Subcutaneous abdominal adipose tissue (tissue), 5 donors: Measurements from ENCODE around the gene PLA2G2C.

Experiments used
- H3K27ac ChIP-seq: one replicate; pipeline ENCODE4 v1.7.0; 2013; ENCODE audit warnings: low read depth, mild to moderate bottlenecking, inconsistent platforms, low read length, moderate library complexity
- H3K27me3 ChIP-seq, 5 donors: one replicate each; pipeline ENCODE4 v1.7.0; 2013; ENCODE audit warnings: low read length in 5 of 5, inconsistent platforms in 1 of 5; ENCODE audit not compliant: control insufficient read depth in 5 of 5, insufficient read depth in 4 of 5
- H3K36me3 ChIP-seq, 5 donors: one replicate each; pipeline ENCODE4 v1.7.0; 2013; ENCODE audit warnings: low read length in 5 of 5; ENCODE audit not compliant: control insufficient read depth in 5 of 5, insufficient read depth in 5 of 5
- H3K4me1 ChIP-seq, 5 donors: one replicate each; pipeline ENCODE4 v1.7.0; 2013; ENCODE audit warnings: low read length in 5 of 5, mild to moderate bottlenecking in 3 of 5, moderate library complexity in 1 of 5; ENCODE audit not compliant: control insufficient read depth in 5 of 5, insufficient read depth in 5 of 5
- H3K4me3 ChIP-seq, 5 donors: one replicate each; pipeline ENCODE4 v1.7.0; 2013; ENCODE audit warnings: low read length in 5 of 5, low read depth in 1 of 5
- H3K9ac ChIP-seq, 5 donors: one replicate each; pipeline ENCODE4 v1.7.0; 2013; ENCODE audit warnings: low read length in 5 of 5, mild to moderate bottlenecking in 4 of 5, moderate library complexity in 3 of 5
- H3K9me3 ChIP-seq, 5 donors: one replicate each; pipeline ENCODE4 v1.7.0; 2013; ENCODE audit warnings: low read length in 5 of 5; ENCODE audit not compliant: control insufficient read depth in 5 of 5
- donor health status: healthy.
- donor health status: healthy.
- donor health status: healthy.
- donor health status: healthy.
- donor health status: healthy.

PLA2G2C gene

DNA sequence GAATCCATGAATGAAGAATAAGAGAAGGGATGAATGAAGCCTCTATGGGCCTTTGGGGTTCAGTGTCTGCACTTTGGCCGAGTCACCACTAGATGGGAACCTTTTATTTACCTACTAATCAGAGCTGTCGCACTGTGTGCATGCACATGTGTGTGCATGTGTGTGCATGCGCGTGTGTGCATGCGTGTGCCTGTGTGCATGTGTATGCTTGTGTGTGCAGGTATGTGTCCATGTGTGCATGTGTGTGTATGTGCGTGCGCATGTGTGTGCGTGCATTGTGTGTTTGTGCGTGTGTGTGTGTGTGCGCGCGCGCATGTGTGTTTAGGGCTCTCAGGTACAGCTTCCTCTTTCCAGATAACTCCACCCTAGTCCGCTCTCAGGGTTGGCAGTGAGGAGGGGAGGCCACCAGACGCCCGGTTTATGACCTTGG, 20.8 kb downstream of the PLA2G2C start:
- Histone ChIP-seq H3K4me1 (peaks cover 1 to 40% (median 9%) of the 10 kb centered on the region in 5 donors), H3K4me3 (no peak overlapping the region), H3K9ac (no peak overlapping the region), H3K9me3 (peaks cover 1 to 25% (median 18%) of the 10 kb centered on the region in 5 donors), H3K27me3 (peaks cover 0 to 15% (median 13%) of the 10 kb centered on the region in 5 donors), H3K36me3 (no peaks in the 10 kb centered on the region), H3K27ac (no peak overlapping the region)

GRCh38 chr1:20164694-20165202, 21.6 kb downstream of the PLA2G2C start:
- no peak overlapping the region for H3K9ac ChIP-seq
- peaks cover 1 to 40% (median 9%) of the 10 kb centered on the region in 5 donors for H3K4me1 ChIP-seq
- H3K9me3 ChIP-seq, result peaks cover 2 to 31% (median 26%) of the 10 kb centered on the region in 5 donors
- H3K27ac ChIP-seq, result no peak overlapping the region
- no peak overlapping the region for H3K4me3 ChIP-seq
- no peaks in the 10 kb centered on the region for H3K36me3 ChIP-seq
- H3K27me3 ChIP-seq, result peaks cover 0 to 13% (median 13%) of the 10 kb centered on the region in 5 donors

- Histone ChIP-seq H3K9me3 (peaks cover 4 to 51% (median 39%) of the 10 kb centered on the region in 5 donors), H3K27me3 (no peaks in the 10 kb centered on the region), H3K4me1 (peaks cover 1 to 16% (median 4%) of the 10 kb centered on the region in 5 donors), H3K9ac (no peak overlapping the region), H3K27ac (no peak overlapping the region), H3K36me3 (no peaks in the 10 kb centered on the region), H3K4me3 (peak overlapping the region in 1 of 5 donors; percentile 42)
Observed at GRCh38 chr1:20160034-20160433, 26.3 kb downstream of the PLA2G2C start.

DNA sequence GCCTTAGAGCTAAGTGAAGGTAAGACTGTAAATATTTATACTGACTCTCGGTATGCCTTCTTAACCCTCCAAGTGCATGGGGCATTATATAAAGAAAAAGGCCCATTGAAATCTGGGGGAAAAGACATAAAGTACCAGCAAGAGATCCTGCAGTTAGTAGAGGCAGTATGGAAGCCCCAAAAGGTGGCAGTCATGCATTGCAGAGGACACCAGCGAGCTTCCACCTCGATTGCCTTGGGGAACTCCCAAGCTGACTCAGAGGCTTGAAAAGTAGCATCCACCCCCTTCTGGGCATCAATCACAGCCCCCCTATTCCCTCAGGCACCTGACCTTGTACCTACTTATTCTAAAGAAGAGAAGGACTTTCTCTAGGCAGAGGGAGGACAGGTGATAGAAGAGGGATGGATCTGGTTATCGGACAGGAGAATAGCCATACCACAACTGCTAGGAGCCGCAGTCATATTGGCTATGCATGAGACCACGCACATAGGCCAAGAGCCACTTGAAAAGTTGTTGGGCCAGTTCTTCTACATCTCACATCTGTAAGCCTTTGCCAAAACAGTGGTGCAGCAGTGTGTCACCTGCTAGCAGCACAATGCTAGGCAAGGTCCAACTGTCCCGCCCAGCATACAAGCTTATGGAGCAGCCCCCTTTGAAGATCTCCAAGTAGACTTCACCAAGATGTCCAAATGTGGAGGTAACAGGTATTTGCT, 27.8 kb downstream of the PLA2G2C start:
- no peaks in the 10 kb centered on the region for H3K36me3 ChIP-seq
- no peaks in the 10 kb centered on the region for H3K27me3 ChIP-seq
- peaks cover 4 to 16% (median 11%) of the 10 kb centered on the region in 5 donors for H3K4me1 ChIP-seq
- no peak overlapping the region for H3K9ac ChIP-seq
- no peak overlapping the region for H3K27ac ChIP-seq
- peaks cover 4 to 51% (median 39%) of the 10 kb centered on the region in 5 donors for H3K9me3 ChIP-seq
- no peak overlapping the region for H3K4me3 ChIP-seq

DNA sequence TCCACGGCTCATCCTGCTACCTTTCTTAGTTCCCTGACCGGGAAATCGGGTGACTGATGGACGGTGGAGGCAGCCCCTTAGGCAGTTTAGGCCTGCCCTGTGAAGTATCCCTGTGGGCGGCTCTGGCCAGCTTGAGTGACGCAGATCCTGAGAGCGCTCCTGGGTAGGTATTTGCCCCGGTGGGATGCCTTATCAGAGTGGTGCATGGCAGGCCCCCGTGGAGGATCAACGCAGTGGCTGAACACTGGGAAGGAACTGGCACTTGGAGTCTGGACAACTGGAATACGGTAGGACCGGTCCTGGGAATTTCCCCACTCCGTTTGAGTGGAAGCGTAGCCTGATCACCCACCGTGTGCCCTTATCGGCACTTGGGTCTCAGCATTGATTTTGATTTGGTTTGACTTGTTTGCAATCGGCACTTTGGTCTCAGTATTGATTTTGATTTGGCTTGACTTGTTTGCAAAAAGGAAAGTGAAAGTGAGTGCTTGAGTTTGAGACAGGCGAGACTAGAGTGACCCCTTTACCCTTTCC, 32.0 kb downstream of the PLA2G2C start:
- H3K9ac ChIP-seq, result peak overlapping the region in 1 of 5 donors; percentile 20
- peak overlapping the region; percentile 28 to 50 (median 45) for H3K4me3 ChIP-seq
- H3K27ac ChIP-seq, result no peak overlapping the region

DNA sequence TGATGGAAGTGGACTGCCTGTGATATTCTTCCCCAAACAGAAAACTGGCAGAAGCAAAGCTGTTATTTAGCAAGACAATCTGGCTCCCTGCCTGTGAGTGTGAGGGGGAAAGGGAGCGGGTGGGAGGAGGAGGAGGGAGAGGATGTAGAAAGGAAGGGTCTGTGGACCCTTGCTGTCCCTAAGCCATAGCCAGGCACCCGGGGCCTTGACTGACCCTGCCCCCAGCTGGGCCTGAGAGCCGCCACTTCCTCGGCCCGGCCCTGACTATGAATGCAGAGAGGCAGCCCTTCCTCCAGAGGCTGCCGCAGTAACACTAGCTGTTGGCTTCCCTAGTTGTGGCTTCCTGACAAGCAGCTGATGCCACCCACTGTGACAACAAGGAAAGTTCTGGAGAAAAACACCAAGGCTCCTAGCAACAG, 33.3 kb downstream of the PLA2G2C start:
- H3K4me3 ChIP-seq, result peak overlapping the region in 1 of 5 donors; percentile 68
- peak overlapping the region in 2 of 5 donors; percentile 53 to 55 for H3K9ac ChIP-seq
- no peaks in the 10 kb centered on the region for H3K36me3 ChIP-seq
- H3K27ac ChIP-seq, result peak overlapping the region; percentile 65
- H3K4me1 ChIP-seq, result peaks cover 9 to 32% (median 27%) of the 10 kb centered on the region in 5 donors
- peaks cover 0 to 5% (median 2%) of the 10 kb centered on the region in 5 donors for H3K27me3 ChIP-seq
- H3K9me3 ChIP-seq, result peaks cover 0 to 4% (median under 1%) of the 10 kb centered on the region in 5 donors

More for the DNA sequence above, 32.0 kb downstream of the PLA2G2C start:
- peaks cover 0 to 2% (median 0%) of the 10 kb centered on the region in 5 donors for H3K27me3 ChIP-seq
- H3K36me3 ChIP-seq, result no peaks in the 10 kb centered on the region
- H3K9me3 ChIP-seq, result peaks cover 0 to 17% (median 12%) of the 10 kb centered on the region in 5 donors
- H3K4me1 ChIP-seq, result peaks cover 9 to 32% (median 27%) of the 10 kb centered on the region in 5 donors

DNA sequence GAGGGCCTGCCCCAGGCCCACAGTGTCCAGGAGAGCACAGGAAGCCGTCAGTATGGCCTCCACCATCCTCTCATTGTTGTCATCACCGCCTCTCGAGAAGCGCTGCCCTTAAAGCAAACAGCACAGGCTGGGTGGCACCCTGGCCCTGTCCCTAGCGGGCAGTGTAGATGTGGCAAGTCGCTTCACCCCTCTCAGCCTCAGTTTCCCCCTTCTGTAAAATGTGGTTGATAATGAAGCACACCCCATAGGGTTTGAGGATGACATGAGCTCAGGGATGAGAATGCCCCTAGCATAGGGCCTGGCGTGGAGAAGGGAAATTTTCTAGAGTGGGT, 33.8 kb downstream of the PLA2G2C start:
- H3K27me3 ChIP-seq, result peaks cover 0 to 5% (median 2%) of the 10 kb centered on the region in 5 donors
- peaks cover 9 to 32% (median 27%) of the 10 kb centered on the region in 5 donors for H3K4me1 ChIP-seq
- H3K27ac ChIP-seq, result peak overlapping the region; percentile 65
- peak overlapping the region in 3 of 5 donors; percentile 12 to 68 (median 53) for H3K4me3 ChIP-seq
- peak overlapping the region in 2 of 5 donors; percentile 25 to 53 for H3K9ac ChIP-seq
- H3K9me3 ChIP-seq, result no peaks in the 10 kb centered on the region
- no peaks in the 10 kb centered on the region for H3K36me3 ChIP-seq

GRCh38 chr1:20151906-20152598, 34.3 kb downstream of the PLA2G2C start:
- Histone ChIP-seq H3K9ac (peak overlapping the region in 3 of 5 donors; percentile 26 to 39 (median 32)), H3K27me3 (peaks cover 0 to 5% (median 2%) of the 10 kb centered on the region in 5 donors), H3K4me1 (peaks cover 9 to 32% (median 27%) of the 10 kb centered on the region in 5 donors), H3K36me3 (no peaks in the 10 kb centered on the region), H3K27ac (peak overlapping the region; percentile 65), H3K9me3 (no peaks in the 10 kb centered on the region), H3K4me3 (peak overlapping the region in 4 of 5 donors; percentile 39 to 68 (median 55))

DNA sequence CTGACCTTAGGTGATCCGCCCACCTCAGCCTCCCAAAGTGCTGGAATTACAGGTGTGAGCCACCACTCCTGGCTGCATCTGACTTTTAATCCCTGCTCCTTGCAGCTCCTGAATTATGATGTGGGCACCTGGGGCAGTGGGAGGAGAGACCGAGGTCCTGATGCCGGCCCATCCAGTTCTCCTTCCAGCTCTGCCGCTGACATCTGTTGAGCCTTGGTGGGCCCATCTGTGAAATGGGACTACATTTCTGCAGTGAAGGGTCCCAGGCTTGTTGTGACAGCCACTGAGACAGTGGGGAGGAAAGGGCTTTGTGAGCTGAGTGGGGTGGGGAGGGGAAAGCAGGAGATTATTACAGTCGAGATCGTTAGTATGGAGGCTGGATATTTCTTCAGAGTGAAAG, 35.3 kb downstream of the PLA2G2C start:
- no peak overlapping the region for H3K27ac ChIP-seq
- H3K27me3 ChIP-seq, result peaks cover 0 to 5% (median 2%) of the 10 kb centered on the region in 5 donors
- H3K36me3 ChIP-seq, result no peaks in the 10 kb centered on the region
- no peaks in the 10 kb centered on the region for H3K9me3 ChIP-seq
- peaks cover 9 to 32% (median 27%) of the 10 kb centered on the region in 5 donors for H3K4me1 ChIP-seq
- no peak overlapping the region for H3K4me3 ChIP-seq
- no peak overlapping the region for H3K9ac ChIP-seq
